Upper lobe of left lung (tissue), 4 donors: ENCODE results near the gene LTBP4.

ENCODE experiments used
- CTCF ChIP-seq, 6 experiments: fragments of 450-650 bp in 4 of 6; fragments of 200-600 bp in 2 of 6; sonication (generic) in 2 of 6; IDR thresholded peaks; one replicate each; pipeline ENCODE4 v1.5.1; 2016 to 2019; ENCODE audit warnings: antibody characterized with exemption in 6 of 6
- POLR2A ChIP-seq, 4 donors: fragments of 450-650 bp; IDR thresholded peaks; one replicate each; pipeline ENCODE4 v1.5.1; 2016 to 2017; ENCODE audit warnings: antibody characterized with exemption in 4 of 4, mild to moderate bottlenecking in 2 of 4

- no peak for TF ChIP-seq POLR2A (IDR thresholded peaks at IDR 0.05)
- no peak for TF ChIP-seq CTCF (IDR thresholded peaks at IDR 0.05)
Measured at GRCh38 chr19:40620161-40620485, 19.0 kb downstream of the LTBP4 start.
